Hepatocyte (in vitro differentiated cells): ENCODE results near the gene GOLT1A. TPM values are rescaled to one million over a fixed set of nuclear protein-coding genes. Genes with fewer than 3 reads are reported as not detected.
"Not testable (repeated sequence)": the region's sequence is repeated elsewhere in the genome, so short reads cannot be mapped to it uniquely, and the experiment has no call there.

Source experiments
- DNase-seq: peaks from one replicate; pipeline ENCODE4 v3.0.0-alpha.2; 2016; ENCODE audit warnings: low spot score
- H2AFZ ChIP-seq: fragments of 200-600 bp; sonication (generic); 2 replicates; pipeline ENCODE4 v1.6.0; 2016; ENCODE audit warnings: antibody characterized with exemption, mild to moderate bottlenecking
- H3K27ac ChIP-seq: fragments of 200-600 bp; sonication (generic); 2 replicates; pipeline ENCODE4 v1.5.1; 2016; ENCODE audit warnings: mild to moderate bottlenecking
- H3K27me3 ChIP-seq: fragments of 200-600 bp; sonication (generic); 2 replicates; pipeline ENCODE4 v1.6.1; 2016
- H3K36me3 ChIP-seq: fragments of 200-600 bp; sonication (generic); replicated peaks from 2 replicates; pipeline ENCODE4 v1.5.1; 2016; ENCODE audit warnings: low read depth; ENCODE audit not compliant: insufficient read depth
- H3K4me1 ChIP-seq: fragments of 200-600 bp; sonication (generic); 2 replicates; pipeline ENCODE4 v1.5.1; 2016; ENCODE audit warnings: mild to moderate bottlenecking, moderate library complexity; ENCODE audit not compliant: insufficient read depth
- H3K4me2 ChIP-seq: fragments of 200-600 bp; sonication (generic); 2 replicates; pipeline ENCODE4 v1.6.0; 2016
- H3K4me3 ChIP-seq: fragments of 200-600 bp; sonication (generic); 2 replicates; pipeline ENCODE4 v1.5.1; 2016; ENCODE audit warnings: mild to moderate bottlenecking
- H3K79me2 ChIP-seq: fragments of 200-600 bp; sonication (generic); 2 replicates; pipeline ENCODE4 v1.6.0; 2017; ENCODE audit warnings: mild to moderate bottlenecking
- H3K9me2 ChIP-seq: fragments of 200-600 bp; sonication (generic); replicated peaks from 2 replicates; pipeline ENCODE4 v1.6.0; 2017; ENCODE audit warnings: mild to moderate bottlenecking; ENCODE audit not compliant: insufficient read depth
- H3K9me3 ChIP-seq: fragments of 200-600 bp; sonication (generic); 2 replicates; pipeline ENCODE4 v1.5.1; 2016; ENCODE audit warnings: low read depth, mild to moderate bottlenecking
- H4K20me1 ChIP-seq: fragments of 200-600 bp; sonication (generic); 2 replicates; pipeline ENCODE4 v1.6.0; 2016; ENCODE audit warnings: mild to moderate bottlenecking; ENCODE audit not compliant: insufficient read depth, poor library complexity, severe bottlenecking
- CTCF ChIP-seq: fragments of 200-600 bp; sonication (generic); IDR thresholded peaks from 2 replicates; pipeline ENCODE4 v1.5.1; 2016; ENCODE audit warnings: antibody characterized with exemption, mild to moderate bottlenecking; ENCODE audit not compliant: poor library complexity
- EZH2 ChIP-seq: fragments of 200-600 bp; sonication (generic); IDR thresholded peaks from 2 replicates; pipeline ENCODE4 v1.6.1; 2016; ENCODE audit warnings: antibody characterized with exemption, mild to moderate bottlenecking, borderline replicate concordance
- EZH2phosphoT487 ChIP-seq: fragments of 200-600 bp; sonication (generic); IDR thresholded peaks from one replicate; pipeline ENCODE4 v1.6.1; 2018; ENCODE audit warnings: antibody characterized with exemption, mild to moderate bottlenecking, low read depth, moderate library complexity; ENCODE audit not compliant: unreplicated experiment, severe bottlenecking
- WGBS: methylation state at CpG from one replicate; pipeline ENCODE4 v1.1.6; 2016; ENCODE audit warnings: low lambda C conversion rate; ENCODE audit errors: missing lambda C conversion rate; 5-methylcytosine and 5-hydroxymethylcytosine counted together
- polyA plus RNA-seq: library from polyadenylated mRNA; unstranded; fragments of >200 nt; fragmentation: Nextera tagmentation; extraction: Ambion mirVana; gene quantifications from 2 replicates; pipeline ENCODE4 v1.2.1, GENCODE V29; 2016
- total RNA-seq: library from RNA; depleted of rRNA; stranded (reverse); fragments of >200 nt; gene quantifications from 2 replicates; pipeline ENCODE4 v1.2.3, GENCODE V29; 2014

Gene GOLT1A
- total and polyA plus RNA-seq, 2 experiments from 2014 or later = 13.6 to 36.0 TPM

DNA sequence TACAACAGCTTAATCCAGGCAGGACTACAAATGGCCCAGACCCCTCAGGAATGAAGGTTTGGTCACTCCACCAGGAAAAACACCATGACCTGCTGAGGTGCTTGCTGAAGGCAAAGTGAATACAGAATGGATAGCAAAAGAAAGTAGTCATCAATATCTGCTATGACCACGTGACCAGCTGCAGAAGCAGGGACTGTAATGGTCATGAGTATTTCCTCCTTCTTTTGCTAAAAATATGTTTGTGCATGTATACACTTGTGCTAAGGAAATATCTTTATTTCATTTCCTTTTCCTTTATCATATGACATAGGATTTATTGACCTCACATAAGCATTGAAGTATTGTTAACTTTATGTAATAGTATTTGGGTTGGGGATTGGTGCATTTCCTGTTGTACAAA lies 26.4 kb upstream of the GOLT1A start:
- Histone ChIP-seq H3K9me2 (no peaks in the 10 kb centered on the region), H3K9me3 (no peaks in the 10 kb centered on the region), H2AFZ (no peak overlapping the region), H4K20me1 (no peaks in the 10 kb centered on the region), H3K27ac (no peak overlapping the region), H3K4me3 (no peak overlapping the region), H3K4me1 (no peaks in the 10 kb centered on the region), H3K36me3 (no peaks in the 10 kb centered on the region), H3K79me2 (no peaks in the 10 kb centered on the region), H3K4me2 (no peak overlapping the region), H3K27me3 (no peaks in the 10 kb centered on the region)
- DNase-seq = no peak
- no peak for TF ChIP-seq EZH2phosphoT487
- no peak for TF ChIP-seq EZH2
- no peak for TF ChIP-seq CTCF
- WGBS = 90% methylated on average over 1 of the region's 1 CpG

DNA sequence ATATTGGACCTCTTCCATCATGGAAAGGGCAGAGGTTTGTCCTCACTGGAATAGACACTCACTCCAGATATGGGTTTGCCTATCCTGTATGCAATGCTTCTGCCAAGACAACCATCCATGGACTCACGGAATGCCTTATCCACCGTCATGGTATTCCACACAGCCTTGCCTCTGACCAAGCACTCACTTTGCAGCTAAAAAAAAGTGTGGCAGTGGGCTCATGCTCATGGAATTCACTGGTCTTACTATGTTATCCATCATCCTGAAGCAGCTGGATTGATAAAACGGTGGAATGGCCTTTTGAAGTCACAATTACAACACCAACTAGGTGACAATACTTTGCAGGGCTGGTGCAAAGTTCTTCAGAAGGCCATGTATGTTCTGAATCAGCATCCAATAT lies 25.6 kb upstream of the GOLT1A start:
- not testable (repeated sequence) for H3K9me2 ChIP-seq, H4K20me1 ChIP-seq, H3K9me3 ChIP-seq, DNase-seq, H3K4me3 ChIP-seq, H3K4me2 ChIP-seq, H3K27me3 ChIP-seq, H3K27ac ChIP-seq, H3K4me1 ChIP-seq, H3K36me3 ChIP-seq, H3K79me2 ChIP-seq, H2AFZ ChIP-seq
- 88% methylated on average over 3 of the region's 3 CpGs for WGBS

GRCh38 chr1:204238520-204238919 lies 24.7 kb upstream of the GOLT1A start:
- not testable (repeated sequence) for H3K36me3 ChIP-seq, H2AFZ ChIP-seq, H3K27me3 ChIP-seq, H3K79me2 ChIP-seq, H3K27ac ChIP-seq, H3K4me1 ChIP-seq, H4K20me1 ChIP-seq, DNase-seq, H3K9me2 ChIP-seq, H3K4me3 ChIP-seq, H3K9me3 ChIP-seq, H3K4me2 ChIP-seq
- WGBS = 96% methylated on average over 2 of the region's 2 CpGs

- not testable (repeated sequence) for H4K20me1 ChIP-seq, H3K36me3 ChIP-seq, H3K4me3 ChIP-seq, H3K4me1 ChIP-seq, H3K79me2 ChIP-seq, H2AFZ ChIP-seq, H3K4me2 ChIP-seq, H3K9me2 ChIP-seq, H3K27ac ChIP-seq, H3K9me3 ChIP-seq, DNase-seq, H3K27me3 ChIP-seq
- WGBS = 95% methylated on average over 1 of the region's 1 CpG
These were observed 23.7 kb upstream of the GOLT1A start for GRCh38 chr1:204237515-204237914.

DNA sequence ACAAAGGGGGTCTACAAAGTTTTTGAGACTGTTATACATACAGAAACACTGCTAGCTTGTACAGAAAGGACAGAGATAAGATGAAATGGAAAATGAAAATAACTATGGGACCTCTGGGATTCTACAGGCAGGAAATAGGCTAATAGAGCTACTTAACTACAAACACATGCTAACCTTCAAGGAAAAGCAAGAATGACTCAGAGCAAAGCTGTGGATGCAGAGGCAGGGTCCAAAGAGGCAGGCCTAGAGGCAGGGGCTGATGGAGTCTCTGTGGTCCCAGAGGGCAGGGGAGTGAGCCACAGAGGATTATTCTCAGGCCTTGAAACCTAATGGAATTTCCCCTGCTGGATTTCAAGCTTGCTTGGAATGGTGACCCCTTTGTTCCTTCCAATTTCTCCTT lies 18.7 kb upstream of the GOLT1A start:
- H3K27me3 ChIP-seq = no peaks in the 10 kb centered on the region
- no peak overlapping the region for H2AFZ ChIP-seq
- no peak for TF ChIP-seq CTCF
- no peak for TF ChIP-seq EZH2phosphoT487
- no peak for TF ChIP-seq EZH2
- H3K4me1 ChIP-seq = no peaks in the 10 kb centered on the region
- no peaks in the 10 kb centered on the region for H3K79me2 ChIP-seq
- H3K4me2 ChIP-seq = no peak overlapping the region
- H4K20me1 ChIP-seq = no peaks in the 10 kb centered on the region
- H3K27ac ChIP-seq = no peak overlapping the region
- H3K4me3 ChIP-seq = no peak overlapping the region
- H3K9me3 ChIP-seq = no peaks in the 10 kb centered on the region
- H3K9me2 ChIP-seq = no peaks in the 10 kb centered on the region
- no peaks in the 10 kb centered on the region for H3K36me3 ChIP-seq
- no peak for DNase-seq
